GM19467 (cell line): ENCODE measurements around the gene LRRN3.
"Not testable (repeated sequence)": the region's sequence is repeated elsewhere in the genome, so short reads cannot be mapped to it uniquely, and the experiment has no call there.

ENCODE experiments used
- ATAC-seq: cut with Tn5 transposase; IDR thresholded peaks from one replicate; pipeline ENCODE4 v1.9.1; 2021; ENCODE audit warnings: mild to moderate bottlenecking, moderate library complexity; ENCODE audit not compliant: unreplicated experiment

LRRN3 gene

DNA sequence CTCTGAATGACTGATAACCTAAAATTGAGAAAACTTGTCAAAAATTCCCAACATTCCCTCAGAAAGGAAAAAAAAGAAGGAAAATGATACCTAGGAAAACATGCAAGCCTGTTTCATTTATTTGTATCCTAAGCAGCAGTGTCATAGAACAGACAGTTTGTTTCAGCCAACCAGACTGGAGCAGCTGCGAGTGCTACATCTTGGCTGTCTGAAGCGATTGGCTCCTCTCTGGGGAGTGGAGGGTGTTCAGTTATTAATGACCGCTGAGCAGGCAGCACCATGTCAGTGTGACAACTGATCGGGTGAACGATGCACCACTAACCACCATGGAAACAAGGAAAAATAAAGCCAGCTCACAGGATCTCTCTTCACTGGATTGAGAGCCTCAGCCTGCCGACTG is at the start of gene LRRN3:
Gene LRRN3 (plus strand): TSS at position 282 of the 400 bp plus-strand sequence. CDS start 31,646 bp downstream, outside the sequence.
- no peak for ATAC-seq

- no peak for ATAC-seq
Observed at GRCh38 chr7:111041577-111041976, 49.4 kb upstream of the LRRN3 start.

- no peak for ATAC-seq
Observed at GRCh38 chr7:111042842-111043241, 48.1 kb upstream of the LRRN3 start.

GRCh38 chr7:111043561-111043960 is 47.4 kb upstream of the LRRN3 start:
- ATAC-seq, result peak; percentile 97

- ATAC-seq, result no peak
Observed at GRCh38 chr7:111045449-111045848, 45.5 kb upstream of the LRRN3 start.

DNA sequence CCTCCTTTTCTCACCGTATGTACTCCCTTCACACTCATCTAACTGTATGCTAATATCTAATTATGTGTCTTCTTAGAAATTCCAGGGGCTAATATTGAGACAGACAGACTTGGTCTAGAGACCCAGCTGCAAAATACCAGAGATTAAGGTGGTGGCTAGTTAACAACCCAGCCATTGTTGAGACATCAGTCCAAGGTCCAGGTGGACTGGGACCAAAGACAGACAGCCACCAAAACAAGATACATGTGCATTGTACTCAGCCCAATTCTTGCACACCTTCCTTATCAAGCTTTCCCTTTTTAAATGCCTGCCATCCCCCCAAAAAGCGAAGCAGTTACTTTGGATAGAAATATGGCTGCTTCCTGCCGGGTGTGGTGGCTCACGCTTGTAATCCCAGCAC is 43.3 kb upstream of the LRRN3 start:
- ATAC-seq, result no peak

DNA sequence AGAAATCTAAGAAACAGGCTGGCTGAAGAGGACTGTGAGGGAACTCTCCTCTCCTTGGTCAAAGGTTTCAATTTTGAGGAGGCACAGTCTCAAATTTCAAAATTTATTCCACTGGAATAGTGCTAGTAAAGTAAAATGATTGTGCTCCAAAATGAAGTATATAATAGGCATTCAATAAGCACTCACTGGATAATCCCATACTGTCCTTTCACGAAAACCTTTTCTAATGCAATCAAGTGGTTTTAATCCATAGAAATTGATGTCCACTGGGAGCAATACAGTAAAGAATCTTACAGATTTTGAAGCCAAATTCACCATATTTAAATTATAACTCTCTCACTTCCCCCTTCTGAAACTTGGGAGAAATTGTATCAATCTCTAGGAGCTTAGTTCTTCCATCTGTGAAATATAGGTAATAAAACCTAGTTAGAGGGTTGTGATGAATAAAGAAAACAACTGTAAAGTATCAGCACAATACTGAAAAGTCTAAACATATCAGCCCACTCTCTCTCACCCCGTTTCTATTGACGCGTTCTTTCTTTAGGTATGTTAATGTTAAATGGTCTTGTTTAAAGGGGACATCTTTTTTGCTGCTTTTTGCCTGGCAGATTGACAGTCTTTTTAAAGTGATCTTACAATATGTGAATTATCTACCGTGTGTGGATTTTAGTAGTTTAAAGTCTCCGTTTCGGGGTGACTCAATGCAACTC is 40.8 kb upstream of the LRRN3 start:
- no peak for ATAC-seq

DNA sequence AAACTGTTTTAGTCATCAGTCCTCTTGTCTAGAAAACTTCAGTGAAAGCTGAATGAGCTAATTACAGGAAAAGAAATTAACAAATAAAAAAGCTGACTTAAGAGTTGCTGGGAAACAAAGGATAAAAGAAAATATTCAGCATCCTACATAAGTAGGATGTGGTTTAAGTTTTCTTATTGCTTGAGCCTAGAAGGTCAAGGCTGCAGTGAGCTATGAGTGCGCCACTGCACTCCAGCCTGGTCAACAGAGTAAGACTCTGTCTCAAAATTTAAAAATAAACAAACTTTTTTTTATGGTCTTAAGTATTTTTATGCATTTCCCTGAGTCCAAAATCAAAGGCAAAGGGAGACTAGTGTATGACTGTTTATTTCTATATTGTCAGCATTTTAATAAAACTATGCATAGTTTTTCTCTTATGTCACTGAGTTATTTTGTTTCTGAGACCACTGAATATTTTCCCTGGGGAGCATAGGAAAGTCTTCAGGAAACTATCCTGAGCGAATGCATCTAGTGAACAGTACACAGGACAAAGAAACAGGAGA is 40.0 kb upstream of the LRRN3 start:
- no peak for ATAC-seq

- no peak for ATAC-seq
Observed at GRCh38 chr7:111051832-111052231, 39.1 kb upstream of the LRRN3 start.

GRCh38 chr7:111053035-111053434 is 37.9 kb upstream of the LRRN3 start:
- ATAC-seq, result no peak

GRCh38 chr7:111056371-111056770 is 34.6 kb upstream of the LRRN3 start:
- no peak for ATAC-seq

DNA sequence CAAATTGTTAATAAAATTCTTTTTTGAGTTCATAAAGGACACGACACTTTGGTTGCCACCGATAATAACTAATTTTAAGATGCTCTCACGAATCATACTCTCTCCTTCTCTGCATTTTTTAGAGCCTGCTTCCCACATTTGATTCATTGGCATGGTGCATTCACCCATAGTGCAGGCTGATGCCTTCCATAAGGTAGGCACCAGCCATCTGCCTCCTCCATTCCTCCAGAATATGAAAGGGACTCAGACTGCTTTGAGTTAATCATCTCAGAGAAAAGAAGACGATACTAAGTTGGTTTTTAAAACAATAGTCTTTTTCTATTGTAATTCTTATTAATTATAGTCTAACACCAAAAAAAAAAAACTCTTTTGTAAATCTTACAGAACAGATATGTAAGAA is 33.9 kb upstream of the LRRN3 start:
- ATAC-seq, result no peak

DNA sequence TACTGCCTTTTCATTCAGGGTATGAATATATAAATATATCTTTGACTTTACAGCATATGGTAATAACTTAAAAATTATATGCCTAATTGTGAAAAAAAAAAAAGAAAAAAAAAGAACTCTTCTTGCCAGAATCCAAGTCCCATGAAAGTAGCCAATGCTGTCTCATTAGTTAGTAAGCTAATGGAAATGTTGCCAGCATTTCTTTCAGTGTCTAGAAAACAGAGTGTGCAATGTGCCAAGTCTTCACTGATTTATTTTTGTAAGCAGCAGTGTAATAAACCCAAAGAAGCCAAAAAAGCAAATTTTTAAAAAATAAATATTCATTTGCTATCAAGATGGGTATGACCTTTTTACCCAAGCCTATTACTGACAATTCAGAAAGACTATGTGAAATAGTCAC is 31.1 kb upstream of the LRRN3 start:
- ATAC-seq, result no peak

DNA sequence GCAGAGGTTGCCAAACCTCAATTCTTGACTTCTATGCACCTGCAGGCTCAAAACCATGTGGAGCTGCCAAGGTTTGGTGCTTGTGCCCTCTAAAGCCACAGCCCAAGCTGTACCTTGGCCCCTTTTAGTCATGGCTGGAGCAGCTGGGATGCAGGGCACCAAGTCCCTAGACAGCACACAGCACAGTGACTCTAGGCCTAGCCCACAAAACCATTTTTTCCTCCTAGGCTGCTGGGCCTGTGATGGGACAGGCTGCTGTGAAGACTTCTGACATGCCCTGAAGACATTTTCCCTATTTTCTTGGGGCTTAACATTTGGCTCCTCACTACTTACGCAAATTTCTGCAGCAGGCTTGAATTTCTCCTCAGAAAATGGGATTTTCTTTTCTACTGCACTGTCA is 27.8 kb upstream of the LRRN3 start:
- no peak for ATAC-seq

GRCh38 chr7:111067251-111067650 is 23.7 kb upstream of the LRRN3 start:
- no peak for ATAC-seq

DNA sequence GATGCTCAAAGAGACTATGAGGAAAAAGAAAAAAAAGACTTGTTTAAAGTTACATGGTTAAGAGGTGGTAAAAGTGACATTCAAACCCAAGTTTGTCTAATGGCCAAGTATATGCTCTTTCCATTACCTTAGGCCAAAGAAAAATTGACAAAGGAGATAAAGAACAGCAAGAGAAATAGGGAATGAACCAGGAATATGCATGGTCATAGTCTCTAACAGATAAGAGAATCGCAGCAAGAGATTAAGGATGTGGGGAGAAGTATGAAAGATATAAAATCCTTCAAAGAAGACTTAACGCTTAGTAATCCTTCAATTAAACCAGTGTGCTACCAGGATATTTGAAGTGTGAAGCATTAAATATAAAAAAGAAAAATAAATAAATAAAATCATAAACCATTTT is 23.2 kb upstream of the LRRN3 start:
- no peak for ATAC-seq

- ATAC-seq, result no peak
Observed at GRCh38 chr7:111068618-111069017, 22.3 kb upstream of the LRRN3 start.

DNA sequence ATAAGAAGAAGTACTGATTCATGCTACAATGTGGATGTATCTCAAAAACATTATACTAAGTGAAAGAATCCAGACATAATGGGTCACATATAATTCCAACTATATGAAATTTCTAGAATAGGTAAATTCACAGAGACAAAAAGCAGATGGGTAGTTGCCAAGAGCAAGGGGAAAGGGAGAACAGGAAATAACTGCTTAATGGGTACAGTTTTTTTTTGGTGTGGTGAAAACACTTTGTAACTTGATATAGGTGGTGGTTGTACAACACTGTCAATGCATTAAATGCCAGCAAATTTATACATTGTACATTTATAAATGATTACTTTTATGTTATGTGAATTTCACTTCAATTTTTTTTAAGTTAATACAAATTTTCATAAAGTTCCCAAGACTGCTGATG is 19.4 kb upstream of the LRRN3 start:
- ATAC-seq, result no peak

- ATAC-seq, result not testable (repeated sequence)
Observed at GRCh38 chr7:111072658-111073057, 18.3 kb upstream of the LRRN3 start.

GRCh38 chr7:111074071-111074747 is 16.7 kb upstream of the LRRN3 start:
- no peak for ATAC-seq

GRCh38 chr7:111074748-111075146 is 16.2 kb upstream of the LRRN3 start:
- no peak for ATAC-seq

DNA sequence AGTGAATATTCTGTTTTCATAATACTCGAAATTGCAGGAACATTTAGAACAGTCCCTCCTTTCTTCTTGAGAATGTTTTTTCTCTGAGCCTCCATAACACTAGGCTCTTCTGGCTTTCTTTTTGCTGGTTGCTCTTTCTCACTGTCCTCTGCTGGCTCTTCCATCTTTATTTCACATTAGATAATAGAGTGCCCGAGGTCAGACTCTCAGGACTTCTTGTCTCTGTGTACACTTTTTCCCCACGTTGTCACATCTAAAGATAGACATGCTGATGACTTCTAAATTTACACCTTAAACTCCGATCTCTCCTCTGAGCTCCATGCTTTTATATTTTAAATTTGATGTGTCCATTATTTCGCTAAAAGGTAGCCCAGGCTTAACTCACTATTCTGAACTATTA is 15.4 kb upstream of the LRRN3 start:
- no peak for ATAC-seq
